Measurements from ENCODE around the gene RGS16. TPM values are rescaled to one million over a fixed set of nuclear protein-coding genes. Genes with fewer than 3 reads are reported as not detected.

RGS16 gene
- total and polyA plus RNA-seq, 9 of the 15 experiments (the other 6 are each of a cell fraction or from before 2014, with no cell fraction given): 0.07 to 0.55 (median 0.36) TPM

DNA sequence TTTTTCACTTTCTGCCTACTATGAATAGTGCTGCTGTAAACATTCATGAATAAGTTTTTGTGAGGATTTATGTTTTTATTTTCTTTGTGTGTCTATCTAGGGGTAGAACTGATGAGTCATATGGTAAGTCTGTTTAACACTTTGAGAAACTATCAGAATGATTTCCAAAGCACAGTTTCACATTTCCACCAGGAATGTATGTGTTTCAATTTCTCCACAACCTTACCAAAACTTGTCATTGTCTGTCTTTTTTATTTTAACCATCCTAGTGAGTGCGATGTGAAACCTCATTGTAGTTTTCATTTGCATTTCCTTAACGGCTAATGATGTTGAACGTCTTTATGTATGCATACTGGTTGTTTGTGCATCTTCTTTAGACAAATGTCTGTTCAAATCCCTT lies 38.7 kb downstream of the RGS16 start (continued):
- no peak for TF ChIP-seq POLR2B (IDR thresholded peaks at IDR 0.05; ENCODE audit: low read depth, partially characterized antibody)
- TF ChIP-seq ZNF445 (CRISPR knock-in tag; IDR thresholded peaks at IDR 0.05; ENCODE audit: low read depth): no peak
- no peak for TF ChIP-seq FOXM1 (IDR thresholded peaks at IDR 0.05; ENCODE audit: low read depth)
- TF ChIP-seq FOXM1 (CRISPR knock-in tag; IDR thresholded peaks at IDR 0.05; ENCODE audit: low read depth): no peak
- TF ChIP-seq ZBTB8A (IDR thresholded peaks at IDR 0.05; ENCODE audit: partially characterized antibody): no peak
- TF ChIP-seq, protein P1, sequence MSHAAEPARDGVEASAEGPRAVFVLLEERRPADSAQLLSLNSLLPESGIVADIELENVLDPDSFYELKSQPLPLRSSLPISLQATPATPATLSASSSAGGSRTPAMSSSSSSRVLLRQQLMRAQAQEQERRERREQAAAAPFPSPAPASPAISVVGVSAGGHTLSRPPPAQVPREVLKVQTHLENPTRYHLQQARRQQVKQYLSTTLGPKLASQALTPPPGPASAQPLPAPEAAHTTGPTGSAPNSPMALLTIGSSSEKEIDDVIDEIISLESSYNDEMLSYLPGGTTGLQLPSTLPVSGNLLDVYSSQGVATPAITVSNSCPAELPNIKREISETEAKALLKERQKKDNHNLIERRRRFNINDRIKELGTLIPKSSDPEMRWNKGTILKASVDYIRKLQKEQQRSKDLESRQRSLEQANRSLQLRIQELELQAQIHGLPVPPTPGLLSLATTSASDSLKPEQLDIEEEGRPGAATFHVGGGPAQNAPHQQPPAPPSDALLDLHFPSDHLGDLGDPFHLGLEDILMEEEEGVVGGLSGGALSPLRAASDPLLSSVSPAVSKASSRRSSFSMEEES (CRISPR knock-in tag; IDR thresholded peaks at IDR 0.05): no peak
- TF ChIP-seq, protein P2, sequence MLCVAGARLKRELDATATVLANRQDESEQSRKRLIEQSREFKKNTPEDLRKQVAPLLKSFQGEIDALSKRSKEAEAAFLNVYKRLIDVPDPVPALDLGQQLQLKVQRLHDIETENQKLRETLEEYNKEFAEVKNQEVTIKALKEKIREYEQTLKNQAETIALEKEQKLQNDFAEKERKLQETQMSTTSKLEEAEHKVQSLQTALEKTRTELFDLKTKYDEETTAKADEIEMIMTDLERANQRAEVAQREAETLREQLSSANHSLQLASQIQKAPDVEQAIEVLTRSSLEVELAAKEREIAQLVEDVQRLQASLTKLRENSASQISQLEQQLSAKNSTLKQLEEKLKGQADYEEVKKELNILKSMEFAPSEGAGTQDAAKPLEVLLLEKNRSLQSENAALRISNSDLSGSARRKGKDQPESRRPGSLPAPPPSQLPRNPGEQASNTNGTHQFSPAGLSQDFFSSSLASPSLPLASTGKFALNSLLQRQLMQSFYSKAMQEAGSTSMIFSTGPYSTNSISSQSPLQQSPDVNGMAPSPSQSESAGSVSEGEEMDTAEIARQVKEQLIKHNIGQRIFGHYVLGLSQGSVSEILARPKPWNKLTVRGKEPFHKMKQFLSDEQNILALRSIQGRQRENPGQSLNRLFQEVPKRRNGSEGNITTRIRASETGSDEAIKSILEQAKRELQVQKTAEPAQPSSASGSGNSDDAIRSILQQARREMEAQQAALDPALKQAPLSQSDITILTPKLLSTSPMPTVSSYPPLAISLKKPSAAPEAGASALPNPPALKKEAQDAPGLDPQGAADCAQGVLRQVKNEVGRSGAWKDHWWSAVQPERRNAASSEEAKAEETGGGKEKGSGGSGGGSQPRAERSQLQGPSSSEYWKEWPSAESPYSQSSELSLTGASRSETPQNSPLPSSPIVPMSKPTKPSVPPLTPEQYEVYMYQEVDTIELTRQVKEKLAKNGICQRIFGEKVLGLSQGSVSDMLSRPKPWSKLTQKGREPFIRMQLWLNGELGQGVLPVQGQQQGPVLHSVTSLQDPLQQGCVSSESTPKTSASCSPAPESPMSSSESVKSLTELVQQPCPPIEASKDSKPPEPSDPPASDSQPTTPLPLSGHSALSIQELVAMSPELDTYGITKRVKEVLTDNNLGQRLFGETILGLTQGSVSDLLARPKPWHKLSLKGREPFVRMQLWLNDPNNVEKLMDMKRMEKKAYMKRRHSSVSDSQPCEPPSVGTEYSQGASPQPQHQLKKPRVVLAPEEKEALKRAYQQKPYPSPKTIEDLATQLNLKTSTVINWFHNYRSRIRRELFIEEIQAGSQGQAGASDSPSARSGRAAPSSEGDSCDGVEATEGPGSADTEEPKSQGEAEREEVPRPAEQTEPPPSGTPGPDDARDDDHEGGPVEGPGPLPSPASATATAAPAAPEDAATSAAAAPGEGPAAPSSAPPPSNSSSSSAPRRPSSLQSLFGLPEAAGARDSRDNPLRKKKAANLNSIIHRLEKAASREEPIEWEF (CRISPR knock-in tag; IDR thresholded peaks at IDR 0.05): no peak
- no peak for TF ChIP-seq GABPB2 (CRISPR knock-in tag; conservative IDR thresholded peaks at IDR 0.05)
- TF ChIP-seq, protein P3, sequence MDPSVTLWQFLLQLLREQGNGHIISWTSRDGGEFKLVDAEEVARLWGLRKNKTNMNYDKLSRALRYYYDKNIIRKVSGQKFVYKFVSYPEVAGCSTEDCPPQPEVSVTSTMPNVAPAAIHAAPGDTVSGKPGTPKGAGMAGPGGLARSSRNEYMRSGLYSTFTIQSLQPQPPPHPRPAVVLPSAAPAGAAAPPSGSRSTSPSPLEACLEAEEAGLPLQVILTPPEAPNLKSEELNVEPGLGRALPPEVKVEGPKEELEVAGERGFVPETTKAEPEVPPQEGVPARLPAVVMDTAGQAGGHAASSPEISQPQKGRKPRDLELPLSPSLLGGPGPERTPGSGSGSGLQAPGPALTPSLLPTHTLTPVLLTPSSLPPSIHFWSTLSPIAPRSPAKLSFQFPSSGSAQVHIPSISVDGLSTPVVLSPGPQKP (CRISPR knock-in tag; IDR thresholded peaks at IDR 0.05): no peak
- no peak for TF ChIP-seq ZNF707 (CRISPR knock-in tag; conservative IDR thresholded peaks at IDR 0.05)
- no peak for TF ChIP-seq GTF2E2 (tag; IDR thresholded peaks at IDR 0.05)
- TF ChIP-seq ZNF316 (IDR thresholded peaks at IDR 0.05): peak; percentile 46; the same call in 1 of the 2 replicates
- no peak for TF ChIP-seq NUFIP1 (IDR thresholded peaks at IDR 0.05; ENCODE audit: partially characterized antibody)
- no peak for TF ChIP-seq RFX1 (IDR thresholded peaks at IDR 0.05)
- TF ChIP-seq HMG20B (CRISPR knock-in tag; IDR thresholded peaks at IDR 0.05): no peak
- peak; percentile 39; the same call in 1 of the 2 replicates for TF ChIP-seq MAFG (tag; conservative IDR thresholded peaks at IDR 0.05)
- no peak for TF ChIP-seq MEF2D (tag; conservative IDR thresholded peaks at IDR 0.05; ENCODE audit: low read depth)
- TF ChIP-seq, protein P4, sequence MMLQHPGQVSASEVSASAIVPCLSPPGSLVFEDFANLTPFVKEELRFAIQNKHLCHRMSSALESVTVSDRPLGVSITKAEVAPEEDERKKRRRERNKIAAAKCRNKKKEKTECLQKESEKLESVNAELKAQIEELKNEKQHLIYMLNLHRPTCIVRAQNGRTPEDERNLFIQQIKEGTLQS (IDR thresholded peaks at IDR 0.05): peak; percentile 59
- TF ChIP-seq, protein P4 (CRISPR knock-in tag; conservative IDR thresholded peaks at IDR 0.05): no peak
- no peak for TF ChIP-seq NONO (IDR thresholded peaks at IDR 0.05; ENCODE audit: low read depth in 2 of 2, low read length in 1 of 2)
- TF ChIP-seq C11orf30 (IDR thresholded peaks at IDR 0.05; ENCODE audit: low read depth): peak; percentile 32; the same call in 1 of the 2 replicates

Data from K562 (cell line).